ENCODE results near the gene VEGFA.
A peak's percentile ranks its signal among the peaks of the same experiment; 100 is the strongest.

VEGFA gene

DNA sequence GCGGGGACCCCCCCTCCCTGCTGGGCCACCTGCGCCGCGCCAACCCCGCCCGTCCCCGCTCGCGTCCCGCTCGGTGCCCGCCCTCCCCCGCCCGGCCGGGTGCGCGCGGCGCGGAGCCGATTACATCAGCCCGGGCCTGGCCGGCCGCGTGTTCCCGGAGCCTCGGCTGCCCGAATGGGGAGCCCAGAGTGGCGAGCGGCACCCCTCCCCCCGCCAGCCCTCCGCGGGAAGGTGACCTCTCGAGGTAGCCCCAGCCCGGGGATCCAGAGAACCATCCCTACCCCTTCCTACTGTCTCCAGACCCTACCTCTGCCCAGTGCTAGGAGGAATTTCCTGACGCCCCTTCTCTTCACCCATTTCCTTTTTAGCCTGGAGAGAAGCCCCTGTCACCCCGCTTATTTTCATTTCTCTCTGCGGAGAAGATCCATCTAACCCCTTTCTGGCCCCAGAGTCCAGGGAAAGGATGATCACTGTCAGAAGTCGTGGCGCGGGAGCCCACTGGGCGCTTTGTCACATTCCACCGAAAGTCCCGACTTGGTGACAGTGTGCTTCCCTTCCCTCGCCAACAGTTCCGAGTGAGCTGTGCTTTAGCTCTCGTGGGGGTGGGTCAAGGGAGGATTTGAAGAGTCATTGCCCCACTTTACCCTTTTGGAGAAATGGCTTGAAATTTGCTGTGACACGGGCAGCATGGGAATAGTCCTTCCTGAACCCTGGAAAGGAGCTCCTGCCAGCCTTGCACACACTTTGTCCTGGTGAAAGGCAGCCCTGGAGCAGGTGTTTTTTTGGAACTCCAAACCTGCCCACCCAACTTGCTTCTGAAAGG lies 2.1 kb downstream of the VEGFA start:
- DNase-seq (ENCODE audit: low read depth in 2 of 2) = peak; percentile 52 to 64

DNA sequence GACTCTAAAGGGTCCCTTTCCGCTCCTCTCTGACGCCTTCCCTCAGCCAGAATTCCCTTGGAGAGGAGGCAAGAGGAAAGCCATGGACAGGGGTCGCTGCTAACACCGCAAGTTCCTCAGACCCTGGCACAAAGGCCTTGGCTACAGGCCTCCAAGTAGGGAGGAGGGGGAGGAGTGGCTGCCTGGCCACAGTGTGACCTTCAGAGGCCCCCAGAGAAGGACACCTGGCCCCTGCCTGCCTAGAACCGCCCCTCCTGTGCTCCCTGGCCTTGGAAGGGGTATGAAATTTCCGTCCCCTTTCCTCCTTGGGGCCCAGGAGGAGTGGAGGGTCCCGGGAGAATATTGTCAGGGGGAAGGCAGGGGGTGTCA lies 2.7 kb downstream of the VEGFA start:
- no peak for DNase-seq (ENCODE audit: low read depth in 2 of 2)

DNA sequence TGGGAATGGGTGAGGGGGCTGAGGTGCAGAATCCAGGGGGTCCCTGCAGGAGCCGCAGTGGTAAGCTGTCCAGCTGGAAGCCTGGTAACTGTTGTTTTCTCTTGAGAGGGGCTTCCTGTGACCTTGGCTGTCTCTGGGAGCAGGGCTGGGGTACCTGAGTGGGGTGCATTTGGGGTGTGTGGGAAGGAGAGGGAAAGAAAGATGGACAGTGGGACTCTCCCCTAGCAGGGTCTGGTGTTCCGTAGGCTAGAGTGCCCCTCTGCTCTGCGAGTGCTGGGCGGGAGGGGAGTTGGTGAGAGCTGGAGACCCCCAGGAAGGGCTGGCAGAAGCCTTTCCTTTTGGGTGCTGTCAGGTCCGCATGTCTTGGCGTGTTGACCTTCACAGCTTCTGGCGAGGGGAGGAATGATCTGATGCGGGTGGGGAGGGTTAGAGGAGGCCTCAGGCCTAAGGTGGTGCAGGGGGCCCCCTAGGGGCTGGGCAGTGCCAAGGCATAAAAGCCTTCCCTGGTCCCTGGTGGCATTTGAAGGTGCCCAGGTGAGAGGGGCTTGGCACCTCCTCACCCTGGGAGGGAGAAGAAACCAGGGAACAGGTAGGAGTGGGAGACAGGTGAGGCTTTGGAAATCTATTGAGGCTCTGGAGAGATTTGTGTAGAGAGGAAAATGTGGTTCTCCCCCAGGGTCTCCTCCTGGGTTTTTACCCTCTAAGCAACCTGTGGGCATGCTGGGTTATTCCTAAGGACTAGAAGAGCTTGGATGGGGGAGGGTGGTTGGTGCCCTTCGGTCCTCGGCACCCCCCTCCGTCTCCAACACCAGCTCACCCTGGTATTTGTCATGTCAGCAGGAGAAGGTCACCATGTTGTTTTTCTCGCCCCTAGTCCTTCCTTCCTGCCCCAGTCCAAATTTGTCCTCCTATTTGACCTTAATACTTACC lies 3.3 kb downstream of the VEGFA start:
- peak; percentile 42 to 48 for DNase-seq (ENCODE audit: low read depth in 2 of 2)

DNA sequence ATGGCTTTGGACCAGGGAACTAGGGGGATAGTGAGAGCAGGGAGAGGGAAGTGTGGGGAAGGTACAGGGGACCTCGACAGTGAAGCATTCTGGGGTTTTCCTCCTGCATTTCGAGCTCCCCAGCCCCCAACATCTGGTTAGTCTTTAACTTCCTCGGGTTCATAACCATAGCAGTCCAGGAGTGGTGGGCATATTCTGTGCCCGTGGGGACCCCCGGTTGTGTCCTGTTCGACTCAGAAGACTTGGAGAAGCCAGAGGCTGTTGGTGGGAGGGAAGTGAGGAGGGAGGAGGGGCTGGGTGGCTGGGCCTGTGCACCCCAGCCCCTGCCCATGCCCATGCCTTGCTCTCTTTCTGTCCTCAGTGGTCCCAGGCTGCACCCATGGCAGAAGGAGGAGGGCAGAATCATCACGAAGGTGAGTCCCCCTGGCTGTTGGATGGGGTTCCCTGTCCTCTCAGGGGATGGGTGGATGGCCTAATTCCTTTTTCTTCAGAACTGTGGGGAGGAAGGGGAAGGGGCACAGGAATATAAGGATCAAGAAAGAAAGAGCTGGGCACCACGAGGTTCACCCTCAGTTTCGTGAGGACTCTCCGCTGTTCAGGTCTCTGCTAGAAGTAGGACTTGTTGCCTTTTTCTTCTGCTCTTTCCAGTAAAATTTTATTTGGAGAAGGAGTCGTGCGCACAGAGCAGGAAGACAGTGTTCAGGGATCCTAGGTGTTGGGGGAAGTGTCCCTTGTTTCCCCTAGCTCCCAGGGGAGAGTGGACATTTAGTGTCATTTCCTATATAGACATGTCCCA lies 4.2 kb downstream of the VEGFA start:
- no peak for DNase-seq (ENCODE audit: low read depth in 2 of 2)

DNA sequence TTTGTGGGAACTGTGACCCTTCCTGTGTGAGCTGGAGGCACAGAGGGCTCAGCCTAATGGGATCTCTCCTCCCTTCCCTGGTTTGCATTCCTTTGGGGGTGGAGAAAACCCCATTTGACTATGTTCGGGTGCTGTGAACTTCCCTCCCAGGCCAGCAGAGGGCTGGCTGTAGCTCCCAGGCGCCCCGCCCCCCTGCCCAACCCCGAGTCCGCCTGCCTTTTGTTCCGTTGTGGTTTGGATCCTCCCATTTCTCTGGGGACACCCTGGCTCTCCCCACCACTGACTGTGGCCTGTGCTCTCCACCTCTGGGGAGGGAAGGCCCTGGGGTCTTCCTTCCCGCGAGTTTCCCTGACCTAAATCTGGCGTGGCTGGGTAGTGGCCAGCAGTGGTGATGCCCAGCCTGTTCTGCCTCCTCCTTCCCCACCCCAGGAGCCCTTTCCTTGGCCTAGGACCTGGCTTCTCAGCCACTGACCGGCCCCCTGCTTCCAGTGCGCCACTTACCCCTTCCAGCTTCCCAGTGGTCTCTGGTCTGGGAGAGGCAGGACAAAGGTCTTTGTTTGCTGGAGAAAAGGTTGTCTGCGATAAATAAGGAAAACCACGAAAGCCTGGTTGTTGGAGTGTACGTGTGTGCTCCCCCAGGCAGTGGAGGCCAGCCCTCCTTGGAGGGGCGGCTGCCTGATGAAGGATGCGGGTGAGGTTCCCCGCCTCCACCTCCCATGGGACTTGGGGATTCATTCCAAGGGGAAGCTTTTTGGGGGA lies 4.9 kb downstream of the VEGFA start:
- peak; percentile 44 to 56 for DNase-seq (ENCODE audit: low read depth in 2 of 2)

DNA sequence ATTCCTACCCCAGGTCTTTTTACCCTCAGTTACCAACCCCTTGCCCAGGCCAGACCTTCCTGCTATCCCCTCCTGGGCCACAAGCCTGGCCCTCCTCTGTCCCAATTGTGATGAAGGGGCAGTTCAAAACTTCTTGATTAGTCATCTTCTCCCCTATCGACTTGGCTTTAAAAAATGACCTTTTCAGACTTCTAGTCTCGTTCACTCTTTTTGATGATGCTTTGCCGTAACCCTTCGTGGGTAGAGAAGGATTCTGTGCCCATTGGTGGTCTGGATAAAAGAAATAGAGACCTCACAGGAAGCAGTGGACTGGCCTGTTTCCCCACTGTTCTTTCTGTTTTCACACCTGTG lies 5.5 kb downstream of the VEGFA start:
- no peak for DNase-seq (ENCODE audit: low read depth in 2 of 2)

DNA sequence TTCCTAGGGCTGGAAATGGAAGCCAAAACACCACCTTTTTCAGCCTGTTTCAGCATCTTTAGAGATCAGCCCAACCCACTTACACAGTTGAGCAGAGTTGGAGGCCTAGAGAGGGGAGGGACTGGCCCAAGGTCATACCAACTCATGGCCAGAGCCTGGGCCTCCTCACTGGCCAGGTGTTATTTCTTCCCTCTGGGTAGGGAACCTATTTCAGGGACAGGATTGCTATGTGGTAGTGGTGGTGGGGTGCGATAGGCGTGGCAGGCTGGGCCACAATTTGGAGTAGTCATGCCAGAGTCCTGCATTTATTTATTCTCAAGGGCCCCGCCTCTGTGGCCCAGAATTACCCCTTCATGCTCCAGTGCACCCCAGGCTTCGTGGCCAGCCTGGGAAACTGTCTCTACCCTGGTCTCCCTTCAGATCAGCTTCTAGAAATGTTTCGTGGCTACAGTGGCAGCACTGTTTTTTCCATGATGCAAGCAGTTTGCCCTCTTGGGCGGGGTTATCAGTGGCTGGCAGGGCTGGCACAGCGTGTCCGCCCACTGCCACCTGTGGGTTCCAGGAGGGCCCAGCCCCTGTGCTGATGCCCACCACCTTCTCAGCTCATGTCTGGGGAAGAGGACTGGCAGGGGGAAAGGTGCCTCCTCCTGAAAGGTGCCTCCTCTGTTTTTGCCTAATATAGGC lies 6.2 kb downstream of the VEGFA start:
- no peak for DNase-seq (ENCODE audit: low read depth in 2 of 2)

DNA sequence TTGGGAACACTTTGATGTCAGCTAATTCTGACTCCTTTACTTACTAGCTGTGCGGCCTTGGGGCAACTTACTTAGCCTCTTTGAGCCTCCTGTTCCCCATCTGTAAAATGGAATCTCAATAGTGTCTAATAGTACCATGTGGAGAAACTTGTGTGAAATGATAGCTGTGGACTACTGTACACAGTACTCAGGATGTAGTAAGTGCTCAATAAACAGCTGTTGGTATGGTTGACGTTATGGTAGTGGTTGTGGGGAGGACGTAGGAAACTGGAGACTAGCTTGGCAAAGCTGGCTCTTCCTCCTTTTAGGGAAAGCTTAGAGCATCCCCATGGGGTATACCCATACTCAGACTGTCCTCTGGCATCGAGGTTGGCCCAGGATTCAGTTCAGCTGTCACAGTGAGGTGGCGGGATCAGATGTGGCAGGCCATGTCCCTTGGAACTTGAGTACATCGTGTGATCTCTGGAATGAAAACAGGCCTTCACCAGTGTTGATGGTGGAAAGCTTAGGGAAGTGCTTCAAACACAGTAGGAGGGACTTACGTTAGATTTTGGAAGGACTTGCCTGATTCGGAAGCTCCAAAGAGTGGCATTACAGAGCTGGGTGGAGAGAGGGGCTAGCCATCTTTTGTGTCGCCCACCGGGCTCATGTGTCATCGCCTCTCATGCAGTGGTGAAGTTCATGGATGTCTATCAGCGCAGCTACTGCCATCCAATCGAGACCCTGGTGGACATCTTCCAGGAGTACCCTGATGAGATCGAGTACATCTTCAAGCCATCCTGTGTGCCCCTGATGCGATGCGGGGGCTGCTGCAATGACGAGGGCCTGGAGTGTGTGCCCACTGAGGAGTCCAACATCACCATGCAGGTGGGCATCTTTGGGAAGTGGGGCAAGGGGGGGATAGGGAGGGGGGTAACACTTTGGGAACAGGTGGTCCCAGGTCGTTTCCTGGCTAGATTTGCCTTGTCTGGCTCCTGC lies 7.1 kb downstream of the VEGFA start:
- no peak for DNase-seq (ENCODE audit: low read depth in 2 of 2)

DNA sequence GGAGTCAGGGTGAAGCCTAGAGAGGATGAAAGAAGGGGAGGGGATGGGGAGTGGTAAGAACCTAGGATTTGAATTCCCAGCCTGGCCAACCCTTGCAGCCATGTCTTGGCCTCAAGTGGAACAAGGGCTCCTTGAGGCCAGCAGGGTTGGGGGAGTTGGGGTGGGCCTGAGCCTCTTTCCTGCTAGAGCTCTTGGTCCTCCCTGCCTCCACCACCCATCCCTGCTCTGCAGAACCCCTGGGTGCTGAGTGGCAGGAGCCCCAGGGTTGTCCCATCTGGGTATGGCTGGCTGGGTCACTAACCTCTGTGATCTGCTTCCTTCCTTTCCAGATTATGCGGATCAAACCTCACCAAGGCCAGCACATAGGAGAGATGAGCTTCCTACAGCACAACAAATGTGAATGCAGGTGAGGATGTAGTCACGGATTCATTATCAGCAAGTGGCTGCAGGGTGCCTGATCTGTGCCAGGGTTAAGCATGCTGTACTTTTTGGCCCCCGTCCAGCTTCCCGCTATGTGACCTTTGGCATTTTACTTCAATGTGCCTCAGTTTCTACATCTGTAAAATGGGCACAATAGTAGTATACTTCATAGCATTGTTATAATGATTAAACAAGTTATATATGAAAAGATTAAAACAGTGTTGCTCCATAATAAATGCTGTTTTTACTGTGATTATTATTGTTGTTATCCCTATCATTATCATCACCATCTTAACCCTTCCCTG lies 8.3 kb downstream of the VEGFA start:
- no peak for DNase-seq (ENCODE audit: low read depth in 2 of 2)

DNA sequence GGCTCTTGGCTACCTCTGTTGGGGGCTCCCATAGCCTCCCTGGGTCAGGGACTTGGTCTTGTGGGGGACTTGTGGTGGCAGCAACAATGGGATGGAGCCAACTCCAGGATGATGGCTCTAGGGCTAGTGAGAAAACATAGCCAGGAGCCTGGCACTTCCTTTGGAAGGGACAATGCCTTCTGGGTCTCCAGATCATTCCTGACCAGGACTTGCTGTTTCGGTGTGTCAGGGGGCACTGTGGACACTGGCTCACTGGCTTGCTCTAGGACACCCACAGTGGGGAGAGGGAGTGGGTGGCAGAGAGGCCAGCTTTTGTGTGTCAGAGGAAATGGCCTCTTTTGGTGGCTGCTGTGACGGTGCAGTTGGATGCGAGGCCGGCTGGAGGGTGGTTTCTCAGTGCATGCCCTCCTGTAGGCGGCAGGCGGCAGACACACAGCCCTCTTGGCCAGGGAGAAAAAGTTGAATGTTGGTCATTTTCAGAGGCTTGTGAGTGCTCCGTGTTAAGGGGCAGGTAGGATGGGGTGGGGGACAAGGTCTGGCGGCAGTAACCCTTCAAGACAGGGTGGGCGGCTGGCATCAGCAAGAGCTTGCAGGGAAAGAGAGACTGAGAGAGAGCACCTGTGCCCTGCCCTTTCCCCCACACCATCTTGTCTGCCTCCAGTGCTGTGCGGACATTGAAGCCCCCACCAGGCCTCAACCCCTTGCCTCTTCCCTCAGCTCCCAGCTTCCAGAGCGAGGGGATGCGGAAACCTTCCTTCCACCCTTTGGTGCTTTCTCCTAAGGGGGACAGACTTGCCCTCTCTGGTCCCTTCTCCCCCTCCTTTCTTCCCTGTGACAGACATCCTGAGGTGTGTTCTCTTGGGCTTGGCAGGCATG lies 9.2 kb downstream of the VEGFA start:
- no peak for DNase-seq (ENCODE audit: low read depth in 2 of 2)

DNA sequence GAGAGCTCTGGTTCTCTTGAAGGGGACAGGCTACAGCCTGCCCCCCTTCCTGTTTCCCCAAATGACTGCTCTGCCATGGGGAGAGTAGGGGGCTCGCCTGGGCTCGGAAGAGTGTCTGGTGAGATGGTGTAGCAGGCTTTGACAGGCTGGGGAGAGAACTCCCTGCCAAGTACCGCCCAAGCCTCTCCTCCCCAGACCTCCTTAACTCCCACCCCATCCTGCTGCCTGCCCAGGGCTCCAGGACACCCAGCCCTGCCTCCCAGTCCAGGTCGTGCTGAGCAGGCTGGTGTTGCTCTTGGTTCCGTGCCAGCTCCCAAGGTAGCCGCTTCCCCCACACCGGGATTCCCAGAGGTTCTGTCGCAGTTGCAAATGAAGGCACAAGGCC lies 9.8 kb downstream of the VEGFA start:
- no peak for DNase-seq (ENCODE audit: low read depth in 2 of 2)

DNA sequence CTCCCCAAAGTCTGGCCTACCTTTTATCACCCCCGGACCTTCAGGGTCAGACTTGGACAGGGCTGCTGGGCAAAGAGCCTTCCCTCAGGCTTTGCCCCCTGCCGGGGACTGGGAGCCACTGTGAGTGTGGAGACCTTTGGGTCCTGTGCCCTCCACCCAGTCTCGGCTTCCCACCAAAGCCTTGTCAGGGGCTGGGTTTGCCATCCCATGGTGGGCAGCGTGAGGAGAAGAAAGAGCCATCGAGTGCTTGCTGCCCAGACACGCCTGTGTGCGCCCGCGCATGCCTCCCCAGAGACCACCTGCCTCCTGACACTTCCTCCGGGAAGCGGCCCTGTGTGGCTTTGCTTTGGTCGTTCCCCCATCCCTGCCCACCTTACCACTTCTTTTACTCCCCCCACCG lies 10.3 kb downstream of the VEGFA start:
- DNase-seq (ENCODE audit: low read depth in 2 of 2) = no peak

DNA sequence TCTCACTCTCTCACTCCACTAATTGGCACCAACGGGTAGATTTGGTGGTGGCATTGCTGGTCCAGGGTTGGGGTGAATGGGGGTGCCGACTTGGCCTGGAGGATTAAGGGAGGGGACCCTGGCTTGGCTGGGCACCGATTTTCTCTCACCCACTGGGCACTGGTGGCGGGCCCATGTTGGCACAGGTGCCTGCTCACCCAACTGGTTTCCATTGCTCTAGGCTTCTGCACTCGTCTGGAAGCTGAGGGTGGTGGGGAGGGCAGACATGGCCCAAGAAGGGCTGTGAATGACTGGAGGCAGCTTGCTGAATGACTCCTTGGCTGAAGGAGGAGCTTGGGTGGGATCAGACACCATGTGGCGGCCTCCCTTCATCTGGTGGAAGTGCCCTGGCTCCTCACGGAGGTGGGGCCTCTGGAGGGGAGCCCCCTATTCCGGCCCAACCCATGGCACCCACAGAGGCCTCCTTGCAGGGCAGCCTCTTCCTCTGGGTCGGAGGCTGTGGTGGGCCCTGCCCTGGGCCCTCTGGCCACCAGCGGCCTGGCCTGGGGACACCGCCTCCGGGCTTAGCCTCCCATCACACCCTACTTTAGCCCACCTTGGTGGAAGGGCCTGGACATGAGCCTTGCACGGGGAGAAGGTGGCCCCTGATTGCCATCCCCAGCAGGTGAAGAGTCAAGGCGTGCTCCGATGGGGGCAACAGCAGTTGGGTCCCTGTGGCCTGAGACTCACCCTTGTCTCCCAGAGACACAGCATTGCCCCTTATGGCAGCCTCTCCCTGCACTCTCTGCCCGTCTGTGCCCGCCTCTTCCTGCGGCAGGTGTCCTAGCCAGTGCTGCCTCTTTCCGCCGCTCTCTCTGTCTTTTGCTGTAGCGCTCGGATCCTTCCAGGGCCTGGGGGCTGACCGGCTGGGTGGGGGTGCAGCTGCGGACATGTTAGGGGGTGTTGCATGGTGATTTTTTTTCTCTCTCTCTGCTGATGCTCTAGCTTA lies 11.2 kb downstream of the VEGFA start:
- DNase-seq (ENCODE audit: low read depth in 2 of 2) = no peak

DNA sequence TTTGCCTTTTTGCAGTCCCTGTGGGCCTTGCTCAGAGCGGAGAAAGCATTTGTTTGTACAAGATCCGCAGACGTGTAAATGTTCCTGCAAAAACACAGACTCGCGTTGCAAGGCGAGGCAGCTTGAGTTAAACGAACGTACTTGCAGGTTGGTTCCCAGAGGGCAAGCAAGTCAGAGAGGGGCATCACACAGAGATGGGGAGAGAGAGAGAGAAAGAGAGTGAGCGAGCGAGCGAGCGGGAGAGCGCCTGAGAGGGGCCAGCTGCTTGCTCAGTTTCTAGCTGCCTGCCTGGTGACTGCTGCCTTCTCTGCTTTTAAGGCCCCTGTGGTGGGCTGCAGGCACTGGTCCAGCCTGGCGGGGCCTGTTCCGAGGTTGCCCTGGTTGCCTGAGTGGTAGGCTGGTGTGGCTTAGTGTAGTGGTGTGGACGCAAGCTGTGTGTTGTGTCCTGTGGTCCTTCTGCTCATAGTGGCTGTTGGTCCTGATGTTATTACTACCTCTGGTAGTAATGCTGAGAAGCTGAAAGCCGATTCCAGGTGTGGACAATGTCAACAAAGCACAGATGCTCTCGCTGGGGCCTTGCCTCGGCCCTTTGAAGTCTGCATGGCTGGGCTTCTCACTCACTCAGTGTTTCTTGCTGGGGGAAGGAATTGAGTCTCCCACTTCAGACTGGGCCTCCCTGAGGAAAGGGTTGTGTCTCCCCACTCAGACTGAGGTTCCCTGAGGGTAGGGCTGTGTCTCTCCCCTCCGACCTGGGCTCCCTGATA lies 12.1 kb downstream of the VEGFA start:
- DNase-seq (ENCODE audit: low read depth in 2 of 2) = no peak

DNA sequence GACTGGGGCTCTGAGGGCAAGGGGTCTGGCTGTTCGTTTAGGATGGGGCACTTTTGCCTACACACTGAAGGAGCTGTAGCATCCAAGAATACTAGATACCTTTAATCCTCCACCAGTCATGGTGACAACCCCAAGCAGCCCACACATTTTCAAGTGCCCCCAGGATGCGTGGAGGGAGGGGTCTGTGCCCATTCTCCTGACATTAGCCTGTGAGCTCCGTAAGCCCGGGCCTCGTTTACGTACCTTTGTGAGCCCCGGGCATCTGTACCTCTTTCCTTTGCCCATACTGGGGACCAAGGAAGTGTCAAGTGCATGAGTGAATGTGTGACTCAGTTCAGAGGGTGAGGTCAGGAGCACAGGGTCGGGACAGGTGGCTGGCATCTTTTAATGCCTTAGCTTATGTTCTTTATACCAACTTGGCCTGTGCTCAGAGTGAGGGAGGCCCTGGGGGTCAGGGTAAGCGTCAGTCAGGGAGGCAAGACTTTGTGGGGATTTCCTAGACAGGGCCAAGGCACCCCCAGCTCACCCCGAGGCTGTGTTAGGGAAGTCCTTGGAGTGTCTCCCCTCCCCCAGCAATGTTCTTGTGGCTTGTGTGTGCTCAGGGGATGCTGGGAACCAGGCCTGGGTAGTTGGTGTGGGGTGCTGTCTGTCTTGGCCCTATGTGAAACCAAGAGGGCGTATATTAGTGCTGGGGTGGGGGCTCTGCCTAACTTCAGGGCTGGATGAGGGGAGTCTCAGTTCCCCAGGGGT lies 12.9 kb downstream of the VEGFA start:
- no peak for DNase-seq (ENCODE audit: low read depth in 2 of 2)
